CD8-positive, alpha-beta memory T cell (primary cell): ENCODE data around the gene CAPN3. TPM values are rescaled to one million over a fixed set of nuclear protein-coding genes. Genes with fewer than 3 reads are reported as not detected.
"Not testable (repeated sequence)": the region's sequence is repeated elsewhere in the genome, so short reads cannot be mapped to it uniquely, and the experiment has no call there.

Experiments used
- CTCF ChIA-PET: fragments of 350-600 bp; sonication (Branson Sonifier 250); formaldehyde crosslinking; loops from one replicate; lab custom pipeline; 2021; ENCODE audit warnings: antibody characterized with exemption; lab: Charles Lee
- POLR2A ChIA-PET: fragments of 350-600 bp; sonication (Branson Sonifier 250); formaldehyde crosslinking; loops from one replicate; lab custom pipeline; 2021; ENCODE audit warnings: antibody characterized with exemption; lab: Charles Lee
- DNase-seq, 5 donors: peaks; one replicate each; pipeline versions ENCODE4 v3.0.0 to v3.0.0-alpha.2; 2020 to 2022; ENCODE audit warnings: mixed read lengths in 1 of 5
- H3K27ac ChIP-seq: one replicate; pipeline ENCODE4 v1.7.0; 2013; ENCODE audit warnings: low read depth, mild to moderate bottlenecking, low read length, moderate library complexity
- H3K27me3 ChIP-seq: 2 replicates; pipeline ENCODE4 v1.7.0; 2013; ENCODE audit warnings: low read length, mild to moderate bottlenecking; ENCODE audit not compliant: insufficient read depth, poor library complexity, severe bottlenecking
- H3K36me3 ChIP-seq: 2 replicates; pipeline ENCODE4 v1.7.0; 2013; ENCODE audit warnings: mild to moderate bottlenecking, low read length, moderate library complexity; ENCODE audit not compliant: insufficient read depth
- H3K4me1 ChIP-seq: 2 replicates; pipeline ENCODE4 v1.7.0; 2013; ENCODE audit warnings: mild to moderate bottlenecking, low read length, moderate library complexity; ENCODE audit not compliant: insufficient read depth
- H3K4me3 ChIP-seq: 2 replicates; pipeline ENCODE4 v1.7.0; 2013; ENCODE audit warnings: mild to moderate bottlenecking, low read length
- H3K9me3 ChIP-seq: 2 replicates; pipeline ENCODE4 v1.7.0; 2013; ENCODE audit warnings: mild to moderate bottlenecking, low read length
- H3K27ac Mint-ChIP-seq, 8 donors: one replicate each; pipeline ENCODE4 v1.8.0; 2020 to 2021; ENCODE audit warnings: mixed read lengths in 8 of 8, mild to moderate bottlenecking in 6 of 8, inconsistent platforms in 3 of 8, moderate library complexity in 3 of 8
- H3K27me3 Mint-ChIP-seq, 2 donors: one replicate each; pipeline ENCODE4 v1.8.0; 2020 to 2021; ENCODE audit warnings: mixed read lengths in 2 of 2, mild to moderate bottlenecking in 1 of 2, moderate library complexity in 1 of 2
- H3K36me3 Mint-ChIP-seq, 3 donors: one replicate each; pipeline ENCODE4 v1.8.0; 2020 to 2021; ENCODE audit warnings: mixed read lengths in 3 of 3, inconsistent platforms in 1 of 3, mild to moderate bottlenecking in 1 of 3
- H3K4me1 Mint-ChIP-seq, 3 donors: one replicate each; pipeline ENCODE4 v1.8.0; 2020 to 2021; ENCODE audit warnings: mixed read lengths in 3 of 3, inconsistent platforms in 1 of 3, mild to moderate bottlenecking in 1 of 3
- H3K4me3 Mint-ChIP-seq, 7 donors: one replicate each; pipeline ENCODE4 v1.8.0; 2020 to 2021; ENCODE audit warnings: mixed read lengths in 7 of 7, mild to moderate bottlenecking in 6 of 7, moderate library complexity in 4 of 7, inconsistent platforms in 2 of 7
- H3K9me3 Mint-ChIP-seq, 5 donors: one replicate each; pipeline ENCODE4 v1.8.0; 2020 to 2022; ENCODE audit warnings: mixed read lengths in 5 of 5, mild to moderate bottlenecking in 3 of 5, moderate library complexity in 2 of 5, inconsistent platforms in 1 of 5
- polyA plus RNA-seq: library from polyadenylated mRNA; unstranded; fragments of 300-500 nt; fragmentation: Illumina TruSeq; gene quantifications from one replicate; pipeline ENCODE4 v1.2.3, GENCODE V29; 2021
- total RNA-seq, 2 experiments: library from RNA; stranded (reverse); gene quantifications; one replicate each; pipeline ENCODE4 v1.2.3, GENCODE V29; 2021

The CAPN3 gene
- total RNA-seq (1 to 10 TPM; 3.3 to 4.3 TPM), polyA plus RNA-seq (1.1 TPM)

GRCh38 chr15:42359249-42359648 lies at the start of gene CAPN3:
Gene CAPN3 (plus strand): TSS chr15:42359501. CDS start chr15:42359806, 305 bp downstream.
- DNase-seq: no peak
- Histone ChIP-seq H3K9me3 (no peaks in the 10 kb centered on the region), H3K4me3 (no peak within 1 kb of the TSS), H3K27ac (no peak within 1 kb of the TSS), H3K27me3 (no peaks in the 10 kb centered on the region), H3K36me3 (peaks cover 4% of the 10 kb centered on the region), H3K4me1 (no peaks in the 10 kb centered on the region)
- no peak within 1 kb of the TSS for H3K4me3 Mint-ChIP-seq
- CTCF ChIA-PET: no interaction called here
- H3K27ac Mint-ChIP-seq: peak within 1 kb of the TSS in 1 of 8 donors; percentile 74
- POLR2A ChIA-PET: no interaction called here
- H3K9me3 Mint-ChIP-seq: no peaks in the 10 kb centered on the region
- H3K4me1 Mint-ChIP-seq: no peaks in the 10 kb centered on the region
- H3K27me3 Mint-ChIP-seq: no peaks in the 10 kb centered on the region
- peaks cover 0 to 41% (median 7%) of the 10 kb centered on the region in 3 donors for H3K36me3 Mint-ChIP-seq

GRCh38 chr15:42313463-42313862 lies 45.8 kb upstream of the CAPN3 start:
- H3K9me3 ChIP-seq: no peaks in the 10 kb centered on the region
- POLR2A ChIA-PET: no interaction called here
- no peaks in the 10 kb centered on the region for H3K4me1 ChIP-seq
- CTCF ChIA-PET: no interaction called here
- Mint-ChIP-seq H3K4me1 (no peaks in the 10 kb centered on the region), H3K27me3 (no peaks in the 10 kb centered on the region), H3K9me3 (no peaks in the 10 kb centered on the region), H3K4me3 (no peak overlapping the region), H3K27ac (no peak overlapping the region), H3K36me3 (peaks cover 13 to 54% (median 25%) of the 10 kb centered on the region in 3 donors)
- H3K27ac ChIP-seq: no peak overlapping the region
- H3K36me3 ChIP-seq: peaks cover 8% of the 10 kb centered on the region
- no peak overlapping the region for H3K4me3 ChIP-seq
- DNase-seq: no peak
- no peaks in the 10 kb centered on the region for H3K27me3 ChIP-seq

GRCh38 chr15:42314818-42315217 lies 44.5 kb upstream of the CAPN3 start:
- no peak for DNase-seq
- Histone ChIP-seq H3K27me3 (no peaks in the 10 kb centered on the region), H3K9me3 (no peaks in the 10 kb centered on the region), H3K4me3 (no peak overlapping the region), H3K36me3 (peaks cover 8% of the 10 kb centered on the region), H3K27ac (no peak overlapping the region), H3K4me1 (no peaks in the 10 kb centered on the region)
- Mint-ChIP-seq H3K4me3 (no peak overlapping the region), H3K9me3 (no peaks in the 10 kb centered on the region), H3K27ac (no peak overlapping the region), H3K27me3 (no peaks in the 10 kb centered on the region), H3K4me1 (no peaks in the 10 kb centered on the region), H3K36me3 (peaks cover 13 to 46% (median 24%) of the 10 kb centered on the region in 3 donors)
- CTCF ChIA-PET: no interaction called here
- POLR2A ChIA-PET: no interaction called here

- no peaks in the 10 kb centered on the region for H3K4me1 ChIP-seq
- peaks cover 9 to 40% (median 17%) of the 10 kb centered on the region in 3 donors for H3K36me3 Mint-ChIP-seq
- H3K27me3 Mint-ChIP-seq: no peaks in the 10 kb centered on the region
- no peak overlapping the region for H3K4me3 ChIP-seq
- no peak overlapping the region for H3K4me3 Mint-ChIP-seq
- ChIA-PET CTCF (no interaction called here), POLR2A (no interaction called here)
- no peaks in the 10 kb centered on the region for H3K9me3 Mint-ChIP-seq
- no peaks in the 10 kb centered on the region for H3K27me3 ChIP-seq
- no peaks in the 10 kb centered on the region for H3K4me1 Mint-ChIP-seq
- H3K27ac Mint-ChIP-seq: no peak overlapping the region
- no peak overlapping the region for H3K27ac ChIP-seq
- no peak for DNase-seq
- peaks cover 5% of the 10 kb centered on the region for H3K36me3 ChIP-seq
- no peaks in the 10 kb centered on the region for H3K9me3 ChIP-seq
These were observed 43.8 kb upstream of the CAPN3 start for GRCh38 chr15:42315521-42315920.

- H3K9me3 Mint-ChIP-seq, H3K4me3 ChIP-seq, H3K27ac ChIP-seq, H3K27me3 ChIP-seq, H3K4me1 ChIP-seq, POLR2A ChIA-PET, H3K4me1 Mint-ChIP-seq, H3K4me3 Mint-ChIP-seq, H3K9me3 ChIP-seq, DNase-seq, H3K36me3 ChIP-seq, H3K27me3 Mint-ChIP-seq: not testable (repeated sequence)
- CTCF ChIA-PET: interaction anchor here (0.8 kb wide), 1 partner anchor 13 kb away, joined by 3 read pairs; no protein-coding TSS in a partner anchor
- Mint-ChIP-seq H3K36me3 (peaks cover 5 to 39% (median 18%) of the 10 kb centered on the region in 3 donors), H3K27ac (peak overlapping the region in 1 of 8 donors; percentile 8)
These were observed 43.0 kb upstream of the CAPN3 start for GRCh38 chr15:42316282-42316805.

- Histone ChIP-seq H3K4me1 (no peaks in the 10 kb centered on the region), H3K27ac (no peak overlapping the region), H3K4me3 (no peak overlapping the region), H3K9me3 (no peaks in the 10 kb centered on the region), H3K27me3 (no peaks in the 10 kb centered on the region), H3K36me3 (no peaks in the 10 kb centered on the region)
- Mint-ChIP-seq H3K9me3 (no peaks in the 10 kb centered on the region), H3K4me3 (no peak overlapping the region), H3K27ac (no peak overlapping the region), H3K36me3 (peaks cover 7 to 38% (median 28%) of the 10 kb centered on the region in 3 donors), H3K4me1 (no peaks in the 10 kb centered on the region), H3K27me3 (no peaks in the 10 kb centered on the region)
- CTCF ChIA-PET: no interaction called here
- POLR2A ChIA-PET: no interaction called here
- no peak for DNase-seq
These were observed 40.1 kb upstream of the CAPN3 start for GRCh38 chr15:42319206-42319605.

- H3K4me3 Mint-ChIP-seq: no peak overlapping the region
- H3K9me3 Mint-ChIP-seq: no peaks in the 10 kb centered on the region
- H3K36me3 ChIP-seq: no peaks in the 10 kb centered on the region
- ChIA-PET POLR2A (no interaction called here), CTCF (no interaction called here)
- H3K36me3 Mint-ChIP-seq: peaks cover 11 to 74% (median 39%) of the 10 kb centered on the region in 3 donors
- no peak overlapping the region for H3K27ac ChIP-seq
- H3K27me3 ChIP-seq: no peaks in the 10 kb centered on the region
- no peaks in the 10 kb centered on the region for H3K9me3 ChIP-seq
- H3K4me3 ChIP-seq: no peak overlapping the region
- DNase-seq: no peak
- no peak overlapping the region for H3K27ac Mint-ChIP-seq
- no peaks in the 10 kb centered on the region for H3K4me1 ChIP-seq
- no peaks in the 10 kb centered on the region for H3K27me3 Mint-ChIP-seq
- no peaks in the 10 kb centered on the region for H3K4me1 Mint-ChIP-seq
These were observed 35.0 kb upstream of the CAPN3 start for GRCh38 chr15:42324308-42324707.

- CTCF ChIA-PET: no interaction called here
- Histone ChIP-seq H3K4me3 (no peak overlapping the region), H3K36me3 (no peaks in the 10 kb centered on the region), H3K27me3 (no peaks in the 10 kb centered on the region), H3K27ac (no peak overlapping the region), H3K4me1 (no peaks in the 10 kb centered on the region), H3K9me3 (no peaks in the 10 kb centered on the region)
- Mint-ChIP-seq H3K27ac (no peak overlapping the region), H3K36me3 (peaks cover 18 to 65% (median 19%) of the 10 kb centered on the region in 3 donors), H3K27me3 (no peaks in the 10 kb centered on the region), H3K4me3 (no peak overlapping the region), H3K9me3 (peaks cover 0 to 5% (median 0%) of the 10 kb centered on the region in 5 donors), H3K4me1 (no peaks in the 10 kb centered on the region)
- no peak for DNase-seq
- POLR2A ChIA-PET: no interaction called here
These were observed 30.1 kb upstream of the CAPN3 start for GRCh38 chr15:42329161-42329560.
